Panc1 (cell line): ENCODE measurements around the gene DDX46. TPM values are rescaled to one million over a fixed set of nuclear protein-coding genes. Genes with fewer than 3 reads are reported as not detected.

ENCODE experiments used
- ATAC-seq: fragments of 200-7000 bp; cut with Tn5 transposase; 2 replicates; pipeline ENCODE4 v1.9.1; 2020; ENCODE audit warnings: mild to moderate bottlenecking, moderate library complexity
- BruUV-seq: library from RNA; stranded (reverse); fragments of 400-500 nt; replicated peaks from 2 replicates; lab custom pipeline; 2021; lab: Mats Ljungman, UMichigan
- CTCF ChIA-PET: fragments of 300-600 bp; sonication (Branson Sonifier 250); formaldehyde crosslinking; loops from one replicate; lab custom pipeline; 2022; ENCODE audit warnings: antibody characterized with exemption; lab: Charles Lee
- POLR2A ChIA-PET: fragments of 300-600 bp; sonication (Branson Sonifier 250); formaldehyde crosslinking; loops from one replicate; lab custom pipeline; 2022; ENCODE audit warnings: antibody characterized with exemption; lab: Charles Lee
- DNase-seq: peaks from one replicate; pipeline ENCODE4 v3.0.0-alpha.2; 2010; ENCODE audit warnings: low read depth, low spot score
- H3K27ac ChIP-seq: 2 replicates; pipeline ENCODE4 v1.5.1; 2011; ENCODE audit warnings: mild to moderate bottlenecking, low read length, inconsistent platforms
- H3K27me3 ChIP-seq: fragments of 200-500 bp; sonication (Bioruptor generic); 2 replicates; pipeline ENCODE4 v1.6.0; 2014; ENCODE audit warnings: low read length, inconsistent platforms; ENCODE audit not compliant: control insufficient read depth, insufficient read depth
- H3K36me3 ChIP-seq: fragments of 200-500 bp; sonication (Bioruptor generic); 2 replicates; pipeline ENCODE4 v1.5.1; 2014; ENCODE audit warnings: inconsistent platforms, mild to moderate bottlenecking, low read length, moderate library complexity; ENCODE audit not compliant: control insufficient read depth, insufficient read depth
- H3K4me1 ChIP-seq: 2 replicates; pipeline ENCODE4 v1.5.1; 2011; ENCODE audit warnings: inconsistent platforms, mild to moderate bottlenecking, low read length, moderate library complexity; ENCODE audit not compliant: control insufficient read depth, insufficient read depth
- H3K4me3 ChIP-seq, 2 experiments: 2 replicates each; pipeline ENCODE4 v1.5.1; 2011 to 2012; ENCODE audit warnings: low read depth in 2 of 2, low read length in 2 of 2, mild to moderate bottlenecking in 2 of 2, inconsistent platforms in 1 of 2, moderate library complexity in 1 of 2
- H3K9me3 ChIP-seq: fragments of 200-500 bp; sonication (Bioruptor generic); 2 replicates; pipeline ENCODE4 v1.5.1; 2014; ENCODE audit warnings: low read depth, mild to moderate bottlenecking, inconsistent platforms, low read length, moderate library complexity; ENCODE audit not compliant: control insufficient read depth, insufficient read depth
- POLR2AphosphoS5 ChIP-seq: IDR thresholded peaks from 2 replicates; pipeline ENCODE4 v1.6.1; 2012; ENCODE audit warnings: mild to moderate bottlenecking, low read depth, low read length, moderate library complexity
- SIN3A ChIP-seq: IDR thresholded peaks from 2 replicates; pipeline ENCODE4 v1.6.1; 2012; ENCODE audit warnings: low read depth, mild to moderate bottlenecking, low read length, moderate library complexity, borderline replicate concordance; ENCODE audit not compliant: insufficient read depth
- TCF7L2 ChIP-seq: IDR thresholded peaks from 2 replicates; pipeline ENCODE4 v1.6.1; 2011; ENCODE audit warnings: mild to moderate bottlenecking, low read depth, low read length, inconsistent platforms
- in situ Hi-C: cut with HindIII; loops from 2 replicates; pipeline ENCODE4 v1.10.0; 2016; ENCODE audit warnings: low sequenced_read_pairs, low pct_unique_long_range_greater_than_20kb
- intact Hi-C: fragments of 100-400 bp; cut with micrococcal nuclease; formaldehyde crosslinking; loops from one replicate; pipeline ENCODE4 v1.10.0; 2022; ENCODE audit not compliant: unreplicated experiment
- total RNA-seq: library from RNA; stranded (reverse); gene quantifications from one replicate; pipeline ENCODE4 v1.2.1, GENCODE V29; 2021; ENCODE audit not compliant: unreplicated experiment
- TF ChIP-seq, protein P1 (sequence below), 2 experiments: IDR thresholded peaks; 2 replicates each; pipeline ENCODE4 v1.6.1; 2011 to 2012; ENCODE audit warnings: low read depth in 2 of 2, control low read depth in 1 of 2, low read length in 1 of 2, mild to moderate bottlenecking in 1 of 2, moderate library complexity in 1 of 2; ENCODE audit not compliant: insufficient read depth in 1 of 2
- TF ChIP-seq, protein P2 (sequence below): fragments of 450-650 bp; IDR thresholded peaks from 2 replicates; pipeline ENCODE4 v1.5.1; 2017; ENCODE audit warnings: mild to moderate bottlenecking

Gene DDX46
- total RNA-seq, 1 experiment from 2014 or later = 90.8 TPM

DNA sequence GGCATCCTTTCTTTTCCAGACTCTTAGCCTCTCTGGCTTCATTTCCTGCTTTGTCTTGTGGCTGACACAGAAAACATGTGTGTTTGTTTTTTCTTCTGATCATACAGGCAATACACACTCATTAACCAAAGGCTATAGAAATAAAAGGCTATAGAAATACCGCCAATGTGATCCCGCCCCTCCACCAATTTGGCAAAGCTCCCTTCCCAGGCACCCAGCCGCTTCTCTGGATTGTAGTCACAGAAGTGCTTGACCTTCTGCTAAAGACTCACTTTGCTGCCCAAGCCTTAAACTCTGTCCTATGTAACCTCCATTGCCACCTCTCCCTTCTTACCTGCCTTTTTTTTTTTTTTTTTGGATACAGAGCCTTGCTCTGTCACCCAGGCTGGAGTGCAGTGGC lies 120.9 kb downstream of the DDX46 start:
- DNase-seq = no peak
- Histone ChIP-seq H3K4me3 (no peak overlapping the region), H3K27me3 (no peaks in the 10 kb centered on the region), H3K27ac (no peak overlapping the region), H3K36me3 (no peaks in the 10 kb centered on the region), H3K4me1 (peaks cover 6% of the 10 kb centered on the region), H3K9me3 (no peaks in the 10 kb centered on the region)
- no peak for ATAC-seq
- in situ Hi-C loops = no loop called here
- TF ChIP-seq POLR2AphosphoS5 = no peak
- TF ChIP-seq SIN3A = no peak
- TF ChIP-seq, protein P1, sequence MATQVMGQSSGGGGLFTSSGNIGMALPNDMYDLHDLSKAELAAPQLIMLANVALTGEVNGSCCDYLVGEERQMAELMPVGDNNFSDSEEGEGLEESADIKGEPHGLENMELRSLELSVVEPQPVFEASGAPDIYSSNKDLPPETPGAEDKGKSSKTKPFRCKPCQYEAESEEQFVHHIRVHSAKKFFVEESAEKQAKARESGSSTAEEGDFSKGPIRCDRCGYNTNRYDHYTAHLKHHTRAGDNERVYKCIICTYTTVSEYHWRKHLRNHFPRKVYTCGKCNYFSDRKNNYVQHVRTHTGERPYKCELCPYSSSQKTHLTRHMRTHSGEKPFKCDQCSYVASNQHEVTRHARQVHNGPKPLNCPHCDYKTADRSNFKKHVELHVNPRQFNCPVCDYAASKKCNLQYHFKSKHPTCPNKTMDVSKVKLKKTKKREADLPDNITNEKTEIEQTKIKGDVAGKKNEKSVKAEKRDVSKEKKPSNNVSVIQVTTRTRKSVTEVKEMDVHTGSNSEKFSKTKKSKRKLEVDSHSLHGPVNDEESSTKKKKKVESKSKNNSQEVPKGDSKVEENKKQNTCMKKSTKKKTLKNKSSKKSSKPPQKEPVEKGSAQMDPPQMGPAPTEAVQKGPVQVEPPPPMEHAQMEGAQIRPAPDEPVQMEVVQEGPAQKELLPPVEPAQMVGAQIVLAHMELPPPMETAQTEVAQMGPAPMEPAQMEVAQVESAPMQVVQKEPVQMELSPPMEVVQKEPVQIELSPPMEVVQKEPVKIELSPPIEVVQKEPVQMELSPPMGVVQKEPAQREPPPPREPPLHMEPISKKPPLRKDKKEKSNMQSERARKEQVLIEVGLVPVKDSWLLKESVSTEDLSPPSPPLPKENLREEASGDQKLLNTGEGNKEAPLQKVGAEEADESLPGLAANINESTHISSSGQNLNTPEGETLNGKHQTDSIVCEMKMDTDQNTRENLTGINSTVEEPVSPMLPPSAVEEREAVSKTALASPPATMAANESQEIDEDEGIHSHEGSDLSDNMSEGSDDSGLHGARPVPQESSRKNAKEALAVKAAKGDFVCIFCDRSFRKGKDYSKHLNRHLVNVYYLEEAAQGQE (IDR thresholded peaks at IDR 0.05; ENCODE audit: insufficient read depth in 1 of 2, low read depth in 2 of 2, low read length in 1 of 2) = no peak
- TF ChIP-seq, protein P2, sequence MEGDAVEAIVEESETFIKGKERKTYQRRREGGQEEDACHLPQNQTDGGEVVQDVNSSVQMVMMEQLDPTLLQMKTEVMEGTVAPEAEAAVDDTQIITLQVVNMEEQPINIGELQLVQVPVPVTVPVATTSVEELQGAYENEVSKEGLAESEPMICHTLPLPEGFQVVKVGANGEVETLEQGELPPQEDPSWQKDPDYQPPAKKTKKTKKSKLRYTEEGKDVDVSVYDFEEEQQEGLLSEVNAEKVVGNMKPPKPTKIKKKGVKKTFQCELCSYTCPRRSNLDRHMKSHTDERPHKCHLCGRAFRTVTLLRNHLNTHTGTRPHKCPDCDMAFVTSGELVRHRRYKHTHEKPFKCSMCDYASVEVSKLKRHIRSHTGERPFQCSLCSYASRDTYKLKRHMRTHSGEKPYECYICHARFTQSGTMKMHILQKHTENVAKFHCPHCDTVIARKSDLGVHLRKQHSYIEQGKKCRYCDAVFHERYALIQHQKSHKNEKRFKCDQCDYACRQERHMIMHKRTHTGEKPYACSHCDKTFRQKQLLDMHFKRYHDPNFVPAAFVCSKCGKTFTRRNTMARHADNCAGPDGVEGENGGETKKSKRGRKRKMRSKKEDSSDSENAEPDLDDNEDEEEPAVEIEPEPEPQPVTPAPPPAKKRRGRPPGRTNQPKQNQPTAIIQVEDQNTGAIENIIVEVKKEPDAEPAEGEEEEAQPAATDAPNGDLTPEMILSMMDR = no peak
- no peak for TF ChIP-seq TCF7L2
- ChIA-PET POLR2A (interaction anchor here (0.6 kb wide), 1 partner anchor 24 kb away, joined by 12 read pairs; no protein-coding TSS in a partner anchor), CTCF (no interaction called here)
- intact Hi-C loops = no loop called here
- BruUV-seq = no TSS peak

Other genes starting within 250 kb of the DDX46 start
- 80.0 TPM for gene JADE2, start 233.1 kb upstream of the DDX46 start, total RNA-seq
- gene SAR1B, start 126.0 kb upstream of the DDX46 start, total RNA-seq = 68.8 TPM
- 22.7 TPM for gene SEC24A, start 110.0 kb upstream of the DDX46 start, total RNA-seq
- gene CAMLG, start 20.2 kb upstream of the DDX46 start, total RNA-seq = 28.3 TPM
- gene C5orf24, start 87.2 kb downstream of the DDX46 start, total RNA-seq = 51.7 TPM
- 47.4 TPM for gene TXNDC15, start 115.6 kb downstream of the DDX46 start, total RNA-seq
- 19.8 TPM for gene PCBD2, start 146.4 kb downstream of the DDX46 start, total RNA-seq
- gene CATSPER3, start 209.1 kb downstream of the DDX46 start, total RNA-seq = 0.69 TPM